HepG2 (cell line): ENCODE results near the gene ZC3H14. TPM values are rescaled to one million over a fixed set of nuclear protein-coding genes. Genes with fewer than 3 reads are reported as not detected.

ENCODE experiments used
- ATAC-seq: fragments of 200-7000 bp; cut with Tn5 transposase; 3 replicates; pipeline ENCODE4 v1.9.1; 2020; ENCODE audit warnings: mild to moderate bottlenecking, moderate library complexity
- BruUV-seq: library from RNA; stranded (reverse); fragments of 400-500 nt; replicated peaks from 2 replicates; lab custom pipeline; 2021; lab: Mats Ljungman, UMichigan
- CTCF ChIA-PET: fragments of 300-600 bp; formaldehyde crosslinking; extraction: SDS; loops from one replicate; lab custom pipeline; 2021; ENCODE audit warnings: low total read pairs, inconsistent platforms, low intra/inter-chr PET ratio; lab: Yijun Ruan, JAX
- POLR2A ChIA-PET: fragments of 350-600 bp; sonication (Branson Sonifier 250); formaldehyde crosslinking; loops from one replicate; lab custom pipeline; 2020; ENCODE audit warnings: antibody characterized with exemption, inconsistent platforms; lab: Yijun Ruan, JAX
- DNase-seq: peaks from one replicate; pipeline ENCODE4 v3.0.0-alpha.2; 2015; ENCODE audit warnings: low spot score
- FAIRE-seq: peaks from 3 replicates; lab custom pipeline; 2011; peaks lifted over from hg19 to GRCh38; lab: Jason Lieb, UNC
- H2AFZ ChIP-seq: one replicate; pipeline ENCODE4 v1.6.1; 2011; ENCODE audit warnings: low read length, inconsistent platforms
- H3K27ac ChIP-seq: fragments of 300-600 bp; 3 replicates; pipeline ENCODE4 v1.8.0; 2011; ENCODE audit warnings: mixed run types, mild to moderate bottlenecking, mixed read lengths, low read length, inconsistent platforms; ENCODE audit not compliant: insufficient read depth; ENCODE audit errors: extremely low read length
- H3K27me3 ChIP-seq, 2 experiments: fragments of 200-600 bp in 1 of 2; 2 replicates in 1 of 2; 3 replicates in 1 of 2; pipeline versions ENCODE4 v1.6.0 to v1.8.0; 2011; ENCODE audit warnings: low read length in 2 of 2, mild to moderate bottlenecking in 2 of 2, moderate library complexity in 2 of 2, inconsistent platforms in 1 of 2; ENCODE audit not compliant: insufficient read depth in 2 of 2, control insufficient read depth in 1 of 2
- H3K36me3 ChIP-seq, 2 experiments: fragments of 200-600 bp in 1 of 2; replicated peaks in 1 of 2; 2 replicates in 1 of 2; 3 replicates in 1 of 2; pipeline versions ENCODE4 v1.5.1 to v1.8.0; 2011; ENCODE audit warnings: low read length in 2 of 2, inconsistent platforms in 1 of 2; ENCODE audit not compliant: insufficient read depth in 2 of 2, control insufficient read depth in 1 of 2
- H3K4me1 ChIP-seq: 2 replicates; pipeline ENCODE4 v1.5.1; 2012; ENCODE audit warnings: low read length, inconsistent platforms; ENCODE audit not compliant: insufficient read depth
- H3K4me2 ChIP-seq: 2 replicates; pipeline ENCODE4 v1.6.0; 2011; ENCODE audit warnings: low read depth, low read length, inconsistent platforms
- H3K4me3 ChIP-seq, 3 experiments: fragments of 200-600 bp in 1 of 3; sonication (generic), shearing (Covaris generic) in 1 of 3; replicated peaks in 1 of 3; 2 replicates each; pipeline ENCODE4 v1.5.1; 2011 to 2016; ENCODE audit warnings: low read length in 3 of 3, inconsistent platforms in 2 of 3, low read depth in 2 of 3, mild to moderate bottlenecking in 2 of 3, control low read depth in 1 of 3, mixed read lengths in 1 of 3; ENCODE audit not compliant: insufficient read depth in 1 of 3
- H3K79me2 ChIP-seq: one replicate; pipeline ENCODE4 v1.6.1; 2011; ENCODE audit warnings: low read length, inconsistent platforms; ENCODE audit not compliant: insufficient read depth
- H3K9ac ChIP-seq: 2 replicates; pipeline ENCODE4 v1.6.0; 2011; ENCODE audit warnings: mild to moderate bottlenecking, low read depth, low read length, inconsistent platforms; ENCODE audit not compliant: insufficient read depth
- H3K9me3 ChIP-seq: 2 replicates; pipeline ENCODE4 v1.5.1; 2012; ENCODE audit warnings: mild to moderate bottlenecking, low read length
- H4K20me1 ChIP-seq: 2 replicates; pipeline ENCODE4 v1.6.0; 2011; ENCODE audit warnings: inconsistent platforms, mild to moderate bottlenecking, low read length, moderate library complexity; ENCODE audit not compliant: insufficient read depth
- CEBPB ChIP-seq: IDR thresholded peaks from 2 replicates; pipeline ENCODE4 v1.6.1; 2011; ENCODE audit warnings: low read depth, low read length, improper control_type of control experiment, borderline replicate concordance
- ELF3 ChIP-seq: IDR thresholded peaks from 2 replicates; pipeline ENCODE4 v1.6.1; 2016; ENCODE audit warnings: missing genetic modification reagents, missing compliant biosample characterization
- FOXP1 ChIP-seq, 2 experiments: fragments of 450-650 bp in 1 of 2; IDR thresholded peaks; 2 replicates each; pipeline ENCODE4 v1.6.1; 2017 to 2018; ENCODE audit warnings: antibody characterized with exemption in 1 of 2
- GATAD2A ChIP-seq: IDR thresholded peaks from 2 replicates; pipeline ENCODE4 v1.6.1; 2016
- HNF4G ChIP-seq, 2 experiments: sonication (generic) in 1 of 2; formaldehyde crosslinking in 1 of 2; IDR thresholded peaks; 2 replicates each; pipeline versions ENCODE4 v1.4.0 to v1.6.1; 2011 to 2020; ENCODE audit warnings: borderline replicate concordance in 2 of 2, low read depth in 2 of 2, mild to moderate bottlenecking in 2 of 2, low read length in 1 of 2, missing genetic modification reagents in 1 of 2, moderate library complexity in 1 of 2
- IRF2 ChIP-seq: IDR thresholded peaks from 2 replicates; pipeline ENCODE4 v1.6.1; 2018; ENCODE audit warnings: missing genetic modification reagents, missing compliant biosample characterization
- MIER2 ChIP-seq: IDR thresholded peaks from 2 replicates; pipeline ENCODE4 v1.6.1; 2016; ENCODE audit warnings: missing biosample characterization, missing genetic modification reagents
- MXI1 ChIP-seq: IDR thresholded peaks from 3 replicates; pipeline ENCODE4 v1.6.1; 2012; ENCODE audit warnings: low read depth, low read length, inconsistent platforms, borderline replicate concordance
- PAF1 ChIP-seq: IDR thresholded peaks from 2 replicates; pipeline ENCODE4 v1.6.1; 2016; ENCODE audit warnings: missing genetic modification reagents, missing compliant biosample characterization
- RAD21 ChIP-seq: fragments of 450-650 bp; formaldehyde crosslinking; IDR thresholded peaks from 2 replicates; pipeline ENCODE4 v1.5.0; 2020; ENCODE audit warnings: mild to moderate bottlenecking
- RARA ChIP-seq: IDR thresholded peaks from 2 replicates; pipeline ENCODE4 v1.6.1; 2016; ENCODE audit warnings: missing genetic modification reagents, missing compliant biosample characterization
- RORA ChIP-seq: sonication (generic); formaldehyde crosslinking; IDR thresholded peaks from 2 replicates; pipeline ENCODE4 v1.5.0; 2020; ENCODE audit warnings: mild to moderate bottlenecking, missing genetic modification reagents, moderate library complexity
- RXRB ChIP-seq: IDR thresholded peaks from 2 replicates; pipeline ENCODE4 v1.6.1; 2016; ENCODE audit warnings: borderline replicate concordance, missing genetic modification reagents, missing compliant biosample characterization
- SMC3 ChIP-seq: IDR thresholded peaks from 2 replicates; pipeline ENCODE4 v1.6.1; 2011; ENCODE audit warnings: low read length, improper control_type of control experiment
- SOX5 ChIP-seq: IDR thresholded peaks from 2 replicates; pipeline ENCODE4 v1.6.1; 2016; ENCODE audit warnings: borderline replicate concordance
- TBX3 ChIP-seq: fragments of 450-650 bp; IDR thresholded peaks from 2 replicates; pipeline ENCODE4 v1.6.1; 2017; ENCODE audit warnings: antibody characterized with exemption, mild to moderate bottlenecking, inconsistent platforms, borderline replicate concordance
- TEAD3 ChIP-seq: optimal IDR thresholded peaks from 2 replicates; pipeline ENCODE3; 2016; ENCODE audit warnings: borderline replicate concordance
- ZFX ChIP-seq: sonication (generic); formaldehyde crosslinking; IDR thresholded peaks from 2 replicates; pipeline ENCODE4 v1.4.0; 2020; ENCODE audit warnings: mild to moderate bottlenecking, low read depth, missing genetic modification reagents, moderate library complexity
- ZNF547 ChIP-seq: sonication (generic); formaldehyde crosslinking; IDR thresholded peaks from 2 replicates; pipeline ENCODE4 v1.5.1; 2020; ENCODE audit warnings: mild to moderate bottlenecking, missing genetic modification reagents
- ZNF746 ChIP-seq: sonication (generic); formaldehyde crosslinking; IDR thresholded peaks from 2 replicates; pipeline ENCODE4 v1.8.0; 2022; ENCODE audit warnings: mild to moderate bottlenecking, missing genetic modification reagents
- WGBS: methylation state at CpG from one replicate; pipeline ENCODE4 v1.1.6; 2017; ENCODE audit warnings: low lambda C conversion rate; 5-methylcytosine and 5-hydroxymethylcytosine counted together
- in situ Hi-C: cut with HindIII; loops from 2 replicates; pipeline ENCODE4 v1.10.0; 2017; ENCODE audit warnings: low pct_unique_long_range_greater_than_20kb; ENCODE audit not compliant: extremely low pct_ligation_motif_present
- intact Hi-C: fragments of 100-400 bp; cut with micrococcal nuclease; formaldehyde crosslinking; loops from one replicate; pipeline ENCODE4 v1.10.0; 2022; ENCODE audit not compliant: unreplicated experiment
- polyA plus RNA-seq, 8 experiments: library from polyadenylated mRNA; depleted of rRNA in 3 of 8; stranded (reverse) in 7 of 8; unstranded in 1 of 8; fragments of >200 nt; fragmentation: Illumina TruSeq in 4 of 8; extraction: Trizol in 4 of 8; gene quantifications; 2 replicates each; pipeline versions ENCODE4 v1.2.1 to v1.2.3, GENCODE V29; 2011 to 2016; ENCODE audit warnings: low read depth in 4 of 8, missing spikeins in 1 of 8, mixed read lengths in 1 of 8; ENCODE audit not compliant: insufficient read depth in 1 of 8
- total RNA-seq, 5 experiments: library from RNA; depleted of rRNA; stranded (reverse); fragments of >200 nt; fragmentation: Illumina TruSeq; extraction: Trizol; gene quantifications; 2 replicates each; pipeline ENCODE4 v1.2.3, GENCODE V29; 2016; ENCODE audit warnings: low read depth in 1 of 5
- TF ChIP-seq, protein P1 (sequence below): sonication (generic); formaldehyde crosslinking; IDR thresholded peaks from 2 replicates; pipeline ENCODE4 v1.4.0; 2020; ENCODE audit warnings: missing genetic modification reagents; ENCODE audit errors: not compliant biosample characterization
- TF ChIP-seq, protein P2 (sequence below): sonication (generic); formaldehyde crosslinking; IDR thresholded peaks from 2 replicates; pipeline ENCODE4 v1.5.0; 2020; ENCODE audit warnings: mild to moderate bottlenecking, missing genetic modification reagents, moderate library complexity
- TF ChIP-seq, protein P3 (sequence below): sonication (generic); formaldehyde crosslinking; IDR thresholded peaks from 2 replicates; pipeline ENCODE4 v1.4.0; 2020; ENCODE audit warnings: missing genetic modification reagents, borderline replicate concordance

The ZC3H14 gene
- total and polyA plus RNA-seq, 2 of the 13 experiments (the other 11 are each of a cell fraction or from before 2014, with no cell fraction given), result 65.1 to 67.5 TPM

DNA sequence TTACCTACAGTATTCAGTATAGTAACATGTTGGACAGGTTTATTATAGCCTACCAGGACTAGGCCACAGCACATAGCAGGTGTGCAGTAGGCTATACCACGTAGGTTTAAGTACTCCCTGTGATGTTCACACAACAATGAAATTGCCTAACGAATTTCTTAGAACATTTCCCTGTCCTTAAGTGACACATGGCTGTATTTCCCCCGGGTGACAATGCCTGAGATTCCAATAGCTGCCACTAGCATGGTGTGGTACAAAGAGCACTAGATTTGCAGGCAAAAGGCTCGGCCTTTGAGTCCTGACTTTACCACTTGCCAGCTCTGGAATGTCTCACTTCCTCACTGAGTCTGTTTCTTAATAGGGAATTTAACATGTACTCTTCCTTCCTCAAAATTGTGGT is 27.7 kb upstream of the ZC3H14 start:
- intact Hi-C loops (no loop called here), in situ Hi-C loops (no loop called here)
- no peaks in the 10 kb centered on the region for H3K79me2 ChIP-seq
- no peak overlapping the region for H3K9ac ChIP-seq
- peak overlapping the region; percentile 53 for H3K27ac ChIP-seq
- ChIA-PET POLR2A (no interaction called here), CTCF (no interaction called here)
- peaks cover 19% of the 10 kb centered on the region for H3K4me1 ChIP-seq
- no peak overlapping the region; a peak in 1 of 6 replicates for H3K4me3 ChIP-seq
- peak; percentile 100 for ATAC-seq
- FAIRE-seq, result peak; percentile 96
- no TSS peak for BruUV-seq
- no peaks in the 10 kb centered on the region for H3K9me3 ChIP-seq
- H3K36me3 ChIP-seq, result no peaks in the 10 kb centered on the region
- H3K27me3 ChIP-seq, result no peaks in the 10 kb centered on the region; a peak in 1 of 5 replicates
- 15% methylated on average over 4 of the region's 4 CpGs for WGBS
- H4K20me1 ChIP-seq, result no peaks in the 10 kb centered on the region
- peak overlapping the region; percentile 38 for H3K4me2 ChIP-seq
- no peak overlapping the region for H2AFZ ChIP-seq
- peak; percentile 75 for DNase-seq
- no peak for TF ChIP-seq RARA (CRISPR knock-in tag)
- peak; percentile 32; the same call in 1 of the 2 replicates for TF ChIP-seq CEBPB
- TF ChIP-seq, protein P1, sequence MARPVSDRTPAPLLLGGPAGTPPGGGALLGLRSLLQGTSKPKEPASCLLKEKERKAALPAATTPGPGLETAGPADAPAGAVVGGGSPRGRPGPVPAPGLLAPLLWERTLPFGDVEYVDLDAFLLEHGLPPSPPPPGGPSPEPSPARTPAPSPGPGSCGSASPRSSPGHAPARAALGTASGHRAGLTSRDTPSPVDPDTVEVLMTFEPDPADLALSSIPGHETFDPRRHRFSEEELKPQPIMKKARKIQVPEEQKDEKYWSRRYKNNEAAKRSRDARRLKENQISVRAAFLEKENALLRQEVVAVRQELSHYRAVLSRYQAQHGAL (CRISPR knock-in tag), result no peak
- 0 out of 2 replicates have a peak, but pooled peaks have one; percentile 24 for TF ChIP-seq GATAD2A (CRISPR knock-in tag)
- TF ChIP-seq MXI1, result peak; percentile 36; the same call in 1 of the 3 replicates
- 0 out of 2 replicates have a peak, but pooled peaks have one; percentile 29 for TF ChIP-seq TBX3
- no peak for TF ChIP-seq MIER2 (CRISPR knock-in tag)
- TF ChIP-seq SOX5 (CRISPR knock-in tag), result peak; percentile 55; the same call in 1 of the 2 replicates
- TF ChIP-seq, protein P2, sequence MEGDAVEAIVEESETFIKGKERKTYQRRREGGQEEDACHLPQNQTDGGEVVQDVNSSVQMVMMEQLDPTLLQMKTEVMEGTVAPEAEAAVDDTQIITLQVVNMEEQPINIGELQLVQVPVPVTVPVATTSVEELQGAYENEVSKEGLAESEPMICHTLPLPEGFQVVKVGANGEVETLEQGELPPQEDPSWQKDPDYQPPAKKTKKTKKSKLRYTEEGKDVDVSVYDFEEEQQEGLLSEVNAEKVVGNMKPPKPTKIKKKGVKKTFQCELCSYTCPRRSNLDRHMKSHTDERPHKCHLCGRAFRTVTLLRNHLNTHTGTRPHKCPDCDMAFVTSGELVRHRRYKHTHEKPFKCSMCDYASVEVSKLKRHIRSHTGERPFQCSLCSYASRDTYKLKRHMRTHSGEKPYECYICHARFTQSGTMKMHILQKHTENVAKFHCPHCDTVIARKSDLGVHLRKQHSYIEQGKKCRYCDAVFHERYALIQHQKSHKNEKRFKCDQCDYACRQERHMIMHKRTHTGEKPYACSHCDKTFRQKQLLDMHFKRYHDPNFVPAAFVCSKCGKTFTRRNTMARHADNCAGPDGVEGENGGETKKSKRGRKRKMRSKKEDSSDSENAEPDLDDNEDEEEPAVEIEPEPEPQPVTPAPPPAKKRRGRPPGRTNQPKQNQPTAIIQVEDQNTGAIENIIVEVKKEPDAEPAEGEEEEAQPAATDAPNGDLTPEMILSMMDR (CRISPR knock-in tag), result 0 out of 2 replicates have a peak, but pooled peaks have one; percentile 20
- TF ChIP-seq ELF3 (CRISPR knock-in tag), result 0 out of 2 replicates have a peak, but pooled peaks have one; percentile 32
- peak; percentile 88 for TF ChIP-seq TEAD3 (CRISPR knock-in tag)
- TF ChIP-seq ZNF547 (CRISPR knock-in tag), result no peak
- TF ChIP-seq FOXP1 (IDR thresholded peaks at IDR 0.05), result no peak
- no peak for TF ChIP-seq FOXP1 (CRISPR knock-in tag; IDR thresholded peaks at IDR 0.05)
- TF ChIP-seq RXRB, result peak; percentile 66
- peak; percentile 35; the same call in 1 of the 2 replicates for TF ChIP-seq HNF4G (IDR thresholded peaks at IDR 0.05; ENCODE audit: borderline replicate concordance, low read depth, low read length)
- no peak for TF ChIP-seq HNF4G (CRISPR knock-in tag; IDR thresholded peaks at IDR 0.05; ENCODE audit: borderline replicate concordance, low read depth)
- no peak for TF ChIP-seq ZNF746 (CRISPR knock-in tag)
- peak; percentile 39; the same call in 1 of the 2 replicates for TF ChIP-seq SMC3
- TF ChIP-seq RAD21 (CRISPR knock-in tag), result 0 out of 2 replicates have a peak, but pooled peaks have one; percentile 29
- TF ChIP-seq RORA (CRISPR knock-in tag), result no peak
- TF ChIP-seq, protein P3, sequence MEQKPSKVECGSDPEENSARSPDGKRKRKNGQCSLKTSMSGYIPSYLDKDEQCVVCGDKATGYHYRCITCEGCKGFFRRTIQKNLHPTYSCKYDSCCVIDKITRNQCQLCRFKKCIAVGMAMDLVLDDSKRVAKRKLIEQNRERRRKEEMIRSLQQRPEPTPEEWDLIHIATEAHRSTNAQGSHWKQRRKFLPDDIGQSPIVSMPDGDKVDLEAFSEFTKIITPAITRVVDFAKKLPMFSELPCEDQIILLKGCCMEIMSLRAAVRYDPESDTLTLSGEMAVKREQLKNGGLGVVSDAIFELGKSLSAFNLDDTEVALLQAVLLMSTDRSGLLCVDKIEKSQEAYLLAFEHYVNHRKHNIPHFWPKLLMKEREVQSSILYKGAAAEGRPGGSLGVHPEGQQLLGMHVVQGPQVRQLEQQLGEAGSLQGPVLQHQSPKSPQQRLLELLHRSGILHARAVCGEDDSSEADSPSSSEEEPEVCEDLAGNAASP (CRISPR knock-in tag), result peak; percentile 93; the same call in 1 of the 2 replicates
- no peak for TF ChIP-seq PAF1 (CRISPR knock-in tag)
- TF ChIP-seq IRF2, result 0 out of 2 replicates have a peak, but pooled peaks have one; percentile 24
- 0 out of 2 replicates have a peak, but pooled peaks have one; percentile 26 for TF ChIP-seq ZFX (CRISPR knock-in tag)
